Natural killer cell (primary cell): ENCODE results near the gene FBN1. TPM values are rescaled to one million over a fixed set of nuclear protein-coding genes. Genes with fewer than 3 reads are reported as not detected.

Experiments used
- ATAC-seq, 3 donors: fragments of 150-1000 bp in 2 of 3; fragments of 200-7000 bp in 1 of 3; cut with Tn5 transposase; 1 replicate in 1 of 3; 2 replicates in 2 of 3; pipeline ENCODE4 v1.10.0; 2021; ENCODE audit warnings: mild to moderate bottlenecking in 2 of 3, moderate library complexity in 2 of 3
- DNase-seq, 2 donors: peaks; one replicate each; pipeline versions ENCODE4 v3.0.0 to v3.0.0-alpha.2; 2013 to 2021; ENCODE audit warnings: mixed read lengths in 1 of 2
- H3K27ac ChIP-seq: one replicate; pipeline ENCODE4 v1.5.1; 2013; ENCODE audit warnings: mild to moderate bottlenecking, low read length
- H3K27me3 ChIP-seq: one replicate; pipeline ENCODE4 v1.6.1; 2013; ENCODE audit warnings: low read length; ENCODE audit not compliant: control insufficient read depth, insufficient read depth
- H3K36me3 ChIP-seq: one replicate; pipeline ENCODE4 v1.6.1; 2013; ENCODE audit warnings: low read length; ENCODE audit not compliant: control insufficient read depth, insufficient read depth
- H3K4me1 ChIP-seq: one replicate; pipeline ENCODE4 v1.6.1; 2013; ENCODE audit warnings: low read length; ENCODE audit not compliant: control insufficient read depth, insufficient read depth
- H3K4me3 ChIP-seq: one replicate; pipeline ENCODE4 v1.5.1; 2013; ENCODE audit warnings: low read length
- H3K9me3 ChIP-seq: one replicate; pipeline ENCODE4 v1.6.1; 2013; ENCODE audit warnings: low read length; ENCODE audit not compliant: control insufficient read depth, insufficient read depth
- H3K27ac Mint-ChIP-seq, 2 donors: one replicate each; pipeline ENCODE4 v1.8.0; 2022; ENCODE audit warnings: mild to moderate bottlenecking in 2 of 2, mixed read lengths in 2 of 2, moderate library complexity in 1 of 2
- H3K27me3 Mint-ChIP-seq, 2 donors: one replicate each; pipeline ENCODE4 v1.8.0; 2022; ENCODE audit warnings: low read depth in 2 of 2, mixed read lengths in 2 of 2
- H3K36me3 Mint-ChIP-seq: one replicate; pipeline ENCODE4 v1.8.0; 2022; ENCODE audit warnings: mixed read lengths
- H3K4me1 Mint-ChIP-seq, 2 donors: one replicate each; pipeline ENCODE4 v1.8.0; 2022; ENCODE audit warnings: mixed read lengths in 2 of 2
- H3K4me3 Mint-ChIP-seq: one replicate; pipeline ENCODE4 v1.8.0; 2022; ENCODE audit warnings: mild to moderate bottlenecking, moderate library complexity, mixed read lengths
- H3K9me3 Mint-ChIP-seq, 2 donors: one replicate each; pipeline ENCODE4 v1.8.0; 2022; ENCODE audit warnings: mixed read lengths in 2 of 2
- WGBS: methylation state at CpG from one replicate; pipeline ENCODE4 v1.1.7; 2013; ENCODE audit warnings: missing lambda C conversion rate; ENCODE audit not compliant: insufficient coverage; 5-methylcytosine and 5-hydroxymethylcytosine counted together
- intact Hi-C: fragments of 100-400 bp; cut with micrococcal nuclease; formaldehyde crosslinking; loops from one replicate; pipeline ENCODE4 v1.14.2; 2022
- total RNA-seq, 4 donors: library from RNA; stranded (reverse); fragments of 120-200 nt in 1 of 4; gene quantifications; one replicate each; pipeline versions ENCODE4 v1.2.3 to v1.2.4, GENCODE V29; 2013 to 2022
- TF ChIP-seq, protein P1 (sequence below): fragments of 200-600 bp; IDR thresholded peaks from one replicate; pipeline ENCODE4 v1.8.0; 2022; ENCODE audit warnings: antibody characterized with exemption

Gene FBN1
- total RNA-seq, 3 donors from 2014 or later (not counting 1 experiment from before 2014, with no cell fraction given) = 0.33 to 0.54 (median 0.33) TPM

DNA sequence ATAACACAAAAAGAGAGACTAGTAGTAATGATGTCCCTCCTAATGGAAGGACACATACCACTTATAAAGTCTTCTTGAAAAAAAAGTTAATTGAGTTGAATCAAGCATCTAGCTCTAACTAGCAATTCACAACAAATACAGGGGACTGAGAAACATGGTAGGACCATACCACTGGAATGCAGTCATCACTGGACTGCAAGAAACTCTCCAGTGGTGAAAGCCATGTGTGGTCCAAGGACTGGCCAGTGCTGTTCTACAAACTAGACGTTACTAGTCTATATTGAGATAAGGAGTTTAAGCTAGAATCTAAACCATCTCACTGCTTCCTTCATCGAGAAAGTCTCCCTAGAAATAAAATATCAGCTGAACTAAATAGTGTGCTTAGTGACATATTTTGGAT, 16.7 kb downstream of the FBN1 start:
- no peaks in the 10 kb centered on the region for H3K27me3 ChIP-seq
- Mint-ChIP-seq H3K4me1 (no peaks in the 10 kb centered on the region), H3K27ac (no peak overlapping the region), H3K27me3 (peaks cover 2 to 8% of the 10 kb centered on the region in 2 donors), H3K36me3 (no peaks in the 10 kb centered on the region), H3K4me3 (no peak overlapping the region), H3K9me3 (no peaks in the 10 kb centered on the region)
- no peak for DNase-seq
- H3K36me3 ChIP-seq = no peaks in the 10 kb centered on the region
- no peak overlapping the region for H3K4me3 ChIP-seq
- TF ChIP-seq, protein P1, sequence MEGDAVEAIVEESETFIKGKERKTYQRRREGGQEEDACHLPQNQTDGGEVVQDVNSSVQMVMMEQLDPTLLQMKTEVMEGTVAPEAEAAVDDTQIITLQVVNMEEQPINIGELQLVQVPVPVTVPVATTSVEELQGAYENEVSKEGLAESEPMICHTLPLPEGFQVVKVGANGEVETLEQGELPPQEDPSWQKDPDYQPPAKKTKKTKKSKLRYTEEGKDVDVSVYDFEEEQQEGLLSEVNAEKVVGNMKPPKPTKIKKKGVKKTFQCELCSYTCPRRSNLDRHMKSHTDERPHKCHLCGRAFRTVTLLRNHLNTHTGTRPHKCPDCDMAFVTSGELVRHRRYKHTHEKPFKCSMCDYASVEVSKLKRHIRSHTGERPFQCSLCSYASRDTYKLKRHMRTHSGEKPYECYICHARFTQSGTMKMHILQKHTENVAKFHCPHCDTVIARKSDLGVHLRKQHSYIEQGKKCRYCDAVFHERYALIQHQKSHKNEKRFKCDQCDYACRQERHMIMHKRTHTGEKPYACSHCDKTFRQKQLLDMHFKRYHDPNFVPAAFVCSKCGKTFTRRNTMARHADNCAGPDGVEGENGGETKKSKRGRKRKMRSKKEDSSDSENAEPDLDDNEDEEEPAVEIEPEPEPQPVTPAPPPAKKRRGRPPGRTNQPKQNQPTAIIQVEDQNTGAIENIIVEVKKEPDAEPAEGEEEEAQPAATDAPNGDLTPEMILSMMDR = no peak
- H3K9me3 ChIP-seq = no peaks in the 10 kb centered on the region
- 100% methylated on average over 1 of the region's 2 CpGs for WGBS
- H3K27ac ChIP-seq = no peak overlapping the region
- intact Hi-C loops = no loop called here
- no peaks in the 10 kb centered on the region for H3K4me1 ChIP-seq
- ATAC-seq = no peak

DNA sequence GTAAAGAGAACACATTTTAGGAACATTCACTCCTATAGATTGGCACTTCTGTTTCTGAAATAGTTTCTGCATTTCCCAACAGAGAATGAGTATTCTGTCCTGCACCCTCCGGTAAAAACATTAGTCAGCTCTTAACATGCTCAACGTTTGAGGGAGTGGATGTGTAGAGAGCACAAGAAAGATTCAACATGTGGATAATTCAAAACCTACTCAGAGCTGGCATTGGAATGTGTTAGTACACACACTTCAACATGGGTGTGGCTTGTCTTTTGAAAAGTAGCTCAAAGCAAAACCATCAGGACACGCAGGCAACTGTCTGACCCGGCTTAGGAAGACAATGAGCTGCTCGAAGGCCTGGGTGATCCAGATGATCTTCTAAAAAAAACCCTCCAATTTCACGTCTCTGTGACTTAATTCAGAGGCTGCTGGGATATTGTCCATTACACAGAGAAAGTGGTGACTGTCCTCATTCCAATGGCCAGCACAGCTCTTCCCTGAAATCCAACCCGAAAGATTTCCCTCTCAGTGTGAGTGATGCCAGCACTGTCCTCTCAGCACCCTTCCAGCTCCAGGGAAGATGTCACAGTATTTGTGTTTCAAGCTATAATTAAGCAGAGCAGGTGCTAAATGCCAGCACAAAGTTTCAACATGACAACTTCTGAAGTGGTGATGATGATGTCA, 18.1 kb downstream of the FBN1 start:
- no peaks in the 10 kb centered on the region for H3K27me3 ChIP-seq
- WGBS = 92% methylated on average over 7 of the region's 7 CpGs
- intact Hi-C loops = no loop called here
- Mint-ChIP-seq H3K4me3 (no peak overlapping the region), H3K27me3 (peaks cover 0 to 8% of the 10 kb centered on the region in 2 donors), H3K36me3 (no peaks in the 10 kb centered on the region), H3K9me3 (peaks cover 0 to 2% of the 10 kb centered on the region in 2 donors), H3K27ac (no peak overlapping the region), H3K4me1 (no peaks in the 10 kb centered on the region)
- no peak overlapping the region for H3K27ac ChIP-seq
- no peaks in the 10 kb centered on the region for H3K9me3 ChIP-seq
- no peaks in the 10 kb centered on the region for H3K36me3 ChIP-seq
- H3K4me1 ChIP-seq = no peaks in the 10 kb centered on the region
- DNase-seq (no peak), ATAC-seq (no peak)
- TF ChIP-seq, protein P1 = no peak
- no peak overlapping the region for H3K4me3 ChIP-seq

DNA sequence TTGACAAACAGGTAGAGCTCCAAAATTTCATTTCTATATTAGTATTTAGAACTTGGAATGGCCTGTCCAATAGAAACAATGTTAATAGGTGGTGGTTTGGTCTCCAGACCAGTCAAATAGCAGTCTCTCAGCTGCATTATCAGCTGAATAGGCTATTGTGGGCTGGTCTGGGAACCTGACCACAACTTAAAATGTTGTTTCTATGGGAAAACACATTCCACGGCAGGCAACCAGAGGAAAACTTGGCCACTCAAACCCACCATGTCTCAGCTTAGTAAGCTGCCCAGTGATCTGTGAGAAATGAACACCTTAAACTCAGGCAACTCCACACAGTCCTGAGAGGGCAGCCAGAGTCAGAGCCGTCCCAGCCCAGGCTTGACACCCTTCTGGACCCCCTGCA, 20.4 kb downstream of the FBN1 start:
- H3K27ac ChIP-seq = no peak overlapping the region
- Mint-ChIP-seq H3K4me3 (no peak overlapping the region), H3K27ac (no peak overlapping the region), H3K27me3 (peaks cover 0 to 4% of the 10 kb centered on the region in 2 donors), H3K36me3 (no peaks in the 10 kb centered on the region), H3K9me3 (peaks cover 0 to 2% of the 10 kb centered on the region in 2 donors), H3K4me1 (no peaks in the 10 kb centered on the region)
- intact Hi-C loops = no loop called here
- no peaks in the 10 kb centered on the region for H3K9me3 ChIP-seq
- no peak for DNase-seq
- TF ChIP-seq, protein P1 = no peak
- no peaks in the 10 kb centered on the region for H3K27me3 ChIP-seq
- H3K4me1 ChIP-seq = no peaks in the 10 kb centered on the region
- 78% methylated on average over 2 of the region's 2 CpGs for WGBS
- ATAC-seq = no peak
- H3K36me3 ChIP-seq = no peaks in the 10 kb centered on the region
- H3K4me3 ChIP-seq = no peak overlapping the region

DNA sequence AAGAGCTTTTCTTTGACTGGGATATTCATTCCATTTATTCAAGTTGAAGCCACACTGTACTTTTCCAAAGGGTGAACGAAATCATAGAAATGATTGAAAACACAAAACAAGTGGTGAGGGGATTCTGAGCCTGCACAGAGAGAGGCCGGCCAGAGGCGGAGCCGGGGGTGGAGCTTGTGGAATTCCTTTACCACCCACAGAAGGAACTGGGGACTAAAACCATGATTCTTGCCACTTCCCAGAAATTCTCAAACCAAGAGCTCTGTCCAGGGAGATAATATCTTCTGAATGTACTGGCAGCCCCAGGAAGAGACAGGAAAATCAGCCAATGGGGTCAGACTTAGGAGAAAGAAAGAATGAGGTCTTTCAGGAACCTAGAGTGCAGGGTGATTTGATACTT, 20.8 kb downstream of the FBN1 start:
- Mint-ChIP-seq H3K27ac (no peak overlapping the region), H3K4me1 (no peaks in the 10 kb centered on the region), H3K36me3 (no peaks in the 10 kb centered on the region), H3K9me3 (peaks cover 0 to 2% of the 10 kb centered on the region in 2 donors), H3K27me3 (peaks cover 3 to 4% of the 10 kb centered on the region in 2 donors), H3K4me3 (no peak overlapping the region)
- 96% methylated on average over 4 of the region's 4 CpGs for WGBS
- TF ChIP-seq, protein P1 = no peak
- H3K4me3 ChIP-seq = no peak overlapping the region
- no peaks in the 10 kb centered on the region for H3K27me3 ChIP-seq
- no peaks in the 10 kb centered on the region for H3K36me3 ChIP-seq
- H3K27ac ChIP-seq = no peak overlapping the region
- intact Hi-C loops = no loop called here
- ATAC-seq (no peak), DNase-seq (no peak)
- H3K4me1 ChIP-seq = no peaks in the 10 kb centered on the region
- H3K9me3 ChIP-seq = no peaks in the 10 kb centered on the region
